ENCODE data around the gene SLC2A14.
"Not testable (repeated sequence)": the region's sequence is repeated elsewhere in the genome, so short reads cannot be mapped to it uniquely, and the experiment has no call there.

DNA sequence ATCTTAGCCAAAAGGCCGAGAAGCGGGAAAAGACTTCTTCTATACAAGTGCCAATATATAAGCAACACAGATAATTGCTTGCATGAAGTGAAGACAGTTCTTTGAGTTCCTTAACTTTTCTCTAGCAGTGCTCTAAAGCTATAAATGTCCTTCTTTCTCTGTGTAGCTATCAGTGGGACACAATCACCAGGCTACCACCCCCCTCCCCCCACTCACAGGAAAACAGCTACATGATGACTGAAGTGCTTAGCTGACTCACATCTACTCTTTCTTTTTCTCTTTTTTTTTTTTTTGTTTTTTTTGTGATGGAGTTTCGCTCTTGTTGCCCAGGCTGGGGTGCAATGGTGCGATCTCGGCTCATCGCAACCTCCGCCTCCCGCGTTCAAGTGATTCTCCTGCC is 30.3 kb downstream of the SLC2A14 start:
- TF ChIP-seq, protein P1, sequence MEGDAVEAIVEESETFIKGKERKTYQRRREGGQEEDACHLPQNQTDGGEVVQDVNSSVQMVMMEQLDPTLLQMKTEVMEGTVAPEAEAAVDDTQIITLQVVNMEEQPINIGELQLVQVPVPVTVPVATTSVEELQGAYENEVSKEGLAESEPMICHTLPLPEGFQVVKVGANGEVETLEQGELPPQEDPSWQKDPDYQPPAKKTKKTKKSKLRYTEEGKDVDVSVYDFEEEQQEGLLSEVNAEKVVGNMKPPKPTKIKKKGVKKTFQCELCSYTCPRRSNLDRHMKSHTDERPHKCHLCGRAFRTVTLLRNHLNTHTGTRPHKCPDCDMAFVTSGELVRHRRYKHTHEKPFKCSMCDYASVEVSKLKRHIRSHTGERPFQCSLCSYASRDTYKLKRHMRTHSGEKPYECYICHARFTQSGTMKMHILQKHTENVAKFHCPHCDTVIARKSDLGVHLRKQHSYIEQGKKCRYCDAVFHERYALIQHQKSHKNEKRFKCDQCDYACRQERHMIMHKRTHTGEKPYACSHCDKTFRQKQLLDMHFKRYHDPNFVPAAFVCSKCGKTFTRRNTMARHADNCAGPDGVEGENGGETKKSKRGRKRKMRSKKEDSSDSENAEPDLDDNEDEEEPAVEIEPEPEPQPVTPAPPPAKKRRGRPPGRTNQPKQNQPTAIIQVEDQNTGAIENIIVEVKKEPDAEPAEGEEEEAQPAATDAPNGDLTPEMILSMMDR (conservative IDR thresholded peaks at IDR 0.05; ENCODE audit: low read length), result not testable (repeated sequence)
- TF ChIP-seq EZH2phosphoT487 (IDR thresholded peaks at IDR 0.05; ENCODE audit: borderline replicate concordance, low read depth, low read length), result not testable (repeated sequence)

Measured in OCI-LY7 (cell line).